ENCODE data around the gene PALM. TPM values are rescaled to one million over a fixed set of nuclear protein-coding genes. Genes with fewer than 3 reads are reported as not detected.
A peak's percentile ranks its signal among the peaks of the same experiment; 100 is the strongest.

The PALM gene
- polyA plus RNA-seq, 1 donor (not counting 4 experiments of a cell fraction or from before 2014, with no cell fraction given), result not detected

GRCh38 chr19:678791-679388 is 29.8 kb upstream of the PALM start:
- Histone ChIP-seq H3K79me2 (ENCODE audit: control insufficient read depth, insufficient read depth, low read length) (peaks cover 23% of the 10 kb centered on the region), H3K36me3 (ENCODE audit: control insufficient read depth in 2 of 2, extremely low read depth in 1 of 2, insufficient read depth in 2 of 2, low read length in 2 of 2) (peaks cover 9 to 29% of the 10 kb centered on the region in 2 experiments), H3K9ac (ENCODE audit: control insufficient read depth, extremely low read depth, insufficient read depth, low read length) (peak overlapping the region; percentile 52), H4K20me1 (ENCODE audit: control insufficient read depth, extremely low read depth, insufficient read depth, low read length) (peaks cover 21% of the 10 kb centered on the region), H3K4me3 (ENCODE audit: control insufficient read depth in 2 of 3, extremely low read depth in 1 of 3, insufficient read depth in 2 of 3, low read depth in 1 of 3, low read length in 3 of 3) (peak overlapping the region; percentile 26 to 66 (median 59)), H3K9me1 (ENCODE audit: control insufficient read depth, extremely low read depth, insufficient read depth, low read length) (peaks cover 2% of the 10 kb centered on the region), H3K4me2 (ENCODE audit: control insufficient read depth, extremely low read depth, insufficient read depth, low read depth, low read length) (peak overlapping the region; percentile 90), H3K4me1 (ENCODE audit: control insufficient read depth, extremely low read depth, insufficient read depth, low read length) (peaks cover 26% of the 10 kb centered on the region), H3K27ac (ENCODE audit: control insufficient read depth, insufficient read depth, low read length) (peak overlapping the region; percentile 93), H3K27me3 (ENCODE audit: control insufficient read depth, extremely low read depth, insufficient read depth, low read length) (no peaks in the 10 kb centered on the region), H3K9me3 (ENCODE audit: control insufficient read depth, low read depth, low read length) (no peaks in the 10 kb centered on the region), H2AFZ (ENCODE audit: control insufficient read depth, low read length) (no peak overlapping the region)
- FAIRE-seq, result no peak
- no peak for DNase-seq (ENCODE audit: low read depth, low spot score)
- no peak for TF ChIP-seq EZH2 (IDR thresholded peaks at IDR 0.05; ENCODE audit: low read length)
- TF ChIP-seq, protein P1, sequence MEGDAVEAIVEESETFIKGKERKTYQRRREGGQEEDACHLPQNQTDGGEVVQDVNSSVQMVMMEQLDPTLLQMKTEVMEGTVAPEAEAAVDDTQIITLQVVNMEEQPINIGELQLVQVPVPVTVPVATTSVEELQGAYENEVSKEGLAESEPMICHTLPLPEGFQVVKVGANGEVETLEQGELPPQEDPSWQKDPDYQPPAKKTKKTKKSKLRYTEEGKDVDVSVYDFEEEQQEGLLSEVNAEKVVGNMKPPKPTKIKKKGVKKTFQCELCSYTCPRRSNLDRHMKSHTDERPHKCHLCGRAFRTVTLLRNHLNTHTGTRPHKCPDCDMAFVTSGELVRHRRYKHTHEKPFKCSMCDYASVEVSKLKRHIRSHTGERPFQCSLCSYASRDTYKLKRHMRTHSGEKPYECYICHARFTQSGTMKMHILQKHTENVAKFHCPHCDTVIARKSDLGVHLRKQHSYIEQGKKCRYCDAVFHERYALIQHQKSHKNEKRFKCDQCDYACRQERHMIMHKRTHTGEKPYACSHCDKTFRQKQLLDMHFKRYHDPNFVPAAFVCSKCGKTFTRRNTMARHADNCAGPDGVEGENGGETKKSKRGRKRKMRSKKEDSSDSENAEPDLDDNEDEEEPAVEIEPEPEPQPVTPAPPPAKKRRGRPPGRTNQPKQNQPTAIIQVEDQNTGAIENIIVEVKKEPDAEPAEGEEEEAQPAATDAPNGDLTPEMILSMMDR (optimal IDR thresholded peaks at IDR 0.05 in 1 of 3, IDR thresholded peaks at IDR 0.05 in 1 of 3, conservative IDR thresholded peaks at IDR 0.05 in 1 of 3; ENCODE audit: extremely low read depth in 1 of 3, insufficient read depth in 2 of 3, low read length in 3 of 3), result no peak
- dilution Hi-C loops (cut with MboI; ENCODE audit: extremely low pct_ligation_motif_present, low sequenced_read_pairs), result no loop called here

- Histone ChIP-seq H3K4me2 (ENCODE audit: control insufficient read depth, extremely low read depth, insufficient read depth, low read depth, low read length) (peak overlapping the region; percentile 90), H3K36me3 (ENCODE audit: control insufficient read depth in 2 of 2, extremely low read depth in 1 of 2, insufficient read depth in 2 of 2, low read length in 2 of 2) (peaks cover 9 to 29% of the 10 kb centered on the region in 2 experiments), H4K20me1 (ENCODE audit: control insufficient read depth, extremely low read depth, insufficient read depth, low read length) (peaks cover 21% of the 10 kb centered on the region), H3K27me3 (ENCODE audit: control insufficient read depth, extremely low read depth, insufficient read depth, low read length) (no peaks in the 10 kb centered on the region), H3K9ac (ENCODE audit: control insufficient read depth, extremely low read depth, insufficient read depth, low read length) (peak overlapping the region; percentile 64), H3K4me3 (ENCODE audit: control insufficient read depth in 2 of 3, extremely low read depth in 1 of 3, insufficient read depth in 2 of 3, low read depth in 1 of 3, low read length in 3 of 3) (peak overlapping the region; percentile 26 to 66 (median 65)), H2AFZ (ENCODE audit: control insufficient read depth, low read length) (no peak overlapping the region), H3K4me1 (ENCODE audit: control insufficient read depth, extremely low read depth, insufficient read depth, low read length) (peaks cover 26% of the 10 kb centered on the region), H3K9me1 (ENCODE audit: control insufficient read depth, extremely low read depth, insufficient read depth, low read length) (peaks cover 2% of the 10 kb centered on the region), H3K27ac (ENCODE audit: control insufficient read depth, insufficient read depth, low read length) (peak overlapping the region; percentile 70), H3K9me3 (ENCODE audit: control insufficient read depth, low read depth, low read length) (no peaks in the 10 kb centered on the region), H3K79me2 (ENCODE audit: control insufficient read depth, insufficient read depth, low read length) (peaks cover 23% of the 10 kb centered on the region)
- dilution Hi-C loops (cut with MboI; ENCODE audit: extremely low pct_ligation_motif_present, low sequenced_read_pairs), result no loop called here
- TF ChIP-seq, protein P1 (optimal IDR thresholded peaks at IDR 0.05 in 1 of 3, IDR thresholded peaks at IDR 0.05 in 1 of 3, conservative IDR thresholded peaks at IDR 0.05 in 1 of 3; ENCODE audit: extremely low read depth in 1 of 3, insufficient read depth in 2 of 3, low read length in 3 of 3), result peak in 1 of 3 experiments; percentile 3
- TF ChIP-seq EZH2 (IDR thresholded peaks at IDR 0.05; ENCODE audit: low read length), result no peak
- FAIRE-seq, result no peak
- no peak for DNase-seq (ENCODE audit: low read depth, low spot score)
These were observed 29.1 kb upstream of the PALM start for GRCh38 chr19:679418-680286.
